Keratinocyte (primary cell): Measurements from ENCODE around the gene TRIP13.

Experiments
- CTCF ChIP-seq, 3 experiments: IDR thresholded peaks in 1 of 3; conservative IDR thresholded peaks in 1 of 3; optimal IDR thresholded peaks in 1 of 3; 2 replicates in 2 of 3; 3 replicates in 1 of 3; pipeline versions ENCODE3 to v1.5.1; 2011; ENCODE audit warnings: low read length in 3 of 3, mild to moderate bottlenecking in 3 of 3, moderate library complexity in 2 of 3, control low read depth in 1 of 3, inconsistent platforms in 1 of 3; ENCODE audit not compliant: insufficient read depth in 2 of 3; ENCODE audit errors: extremely low read depth in 1 of 3
- EZH2 ChIP-seq: IDR thresholded peaks from one replicate; pipeline ENCODE4 v1.6.1; 2012; ENCODE audit warnings: inconsistent platforms, mild to moderate bottlenecking, low read length, moderate library complexity

GRCh38 chr5:854966-855743 is 37.5 kb upstream of the TRIP13 start:
- TF ChIP-seq CTCF (optimal IDR thresholded peaks at IDR 0.05 in 1 of 3, IDR thresholded peaks at IDR 0.05 in 1 of 3, conservative IDR thresholded peaks at IDR 0.05 in 1 of 3; ENCODE audit: extremely low read depth in 1 of 3, insufficient read depth in 2 of 3, low read length in 3 of 3) (no peak), EZH2 (no peak)
